ENCODE data around the gene SIRT2. TPM values are rescaled to one million over a fixed set of nuclear protein-coding genes. Genes with fewer than 3 reads are reported as not detected.

Gene SIRT2
- total and polyA plus RNA-seq, 2 of the 13 experiments (the other 11 are each of a cell fraction or from before 2014, with no cell fraction given) = 22.3 to 26.1 TPM

DNA sequence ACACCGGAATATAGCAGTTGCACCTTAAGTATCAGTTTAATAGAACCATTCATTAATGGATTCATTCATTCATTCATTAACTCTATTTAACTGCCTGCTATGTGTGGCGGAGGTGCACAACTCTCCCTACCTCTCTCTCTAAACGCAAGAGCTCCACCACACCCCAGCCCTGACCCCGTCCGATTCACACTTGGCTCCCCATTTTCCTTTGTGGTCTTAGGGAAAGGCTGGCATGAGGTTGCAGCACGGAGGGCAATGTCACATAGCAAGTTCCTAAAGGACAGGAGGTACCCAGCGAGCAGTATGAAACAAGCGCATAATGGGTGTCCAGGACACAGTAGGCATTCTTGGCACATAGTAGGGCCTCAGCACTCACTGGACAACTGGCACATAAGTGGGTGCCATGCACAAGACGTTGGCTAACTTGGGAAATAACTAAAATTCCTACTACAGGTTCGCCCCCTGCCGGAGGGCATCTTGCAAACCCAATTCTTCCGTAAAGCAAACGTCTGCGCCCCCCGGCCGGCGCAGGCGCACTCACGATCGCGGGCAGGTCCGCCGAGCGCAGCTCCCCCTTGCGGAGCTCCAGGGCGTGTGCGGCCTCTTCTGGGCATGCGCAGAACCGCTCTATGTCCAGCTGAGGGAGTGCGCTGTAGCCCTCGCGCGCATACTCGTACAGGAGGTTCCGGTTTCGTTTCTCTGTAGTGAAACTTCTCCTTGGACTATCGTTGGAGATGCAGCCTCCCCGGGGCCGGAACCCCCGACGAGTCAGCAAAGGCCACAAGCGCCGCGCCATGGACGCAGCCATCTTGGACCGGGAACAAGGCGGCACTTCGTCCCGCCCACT lies 30.7 kb upstream of the SIRT2 start, which contains the start of gene SARS2 (continued):
- no peak for TF ChIP-seq PHF21A (CRISPR knock-in tag; IDR thresholded peaks at IDR 0.05)
- TF ChIP-seq ELF4 (CRISPR knock-in tag; IDR thresholded peaks at IDR 0.05; ENCODE audit: borderline replicate concordance) = no peak
- TF ChIP-seq RFX3 (CRISPR knock-in tag; IDR thresholded peaks at IDR 0.05) = no peak
- no peak for TF ChIP-seq CBX5 (CRISPR knock-in tag; IDR thresholded peaks at IDR 0.05; ENCODE audit: borderline replicate concordance)
- TF ChIP-seq ATRX (CRISPR knock-in tag; IDR thresholded peaks at IDR 0.05; ENCODE audit: borderline replicate concordance) = no peak
- peak; percentile 94 for TF ChIP-seq KAT8 (CRISPR knock-in tag; IDR thresholded peaks at IDR 0.05)
- no peak for TF ChIP-seq ZNF543 (CRISPR knock-in tag; IDR thresholded peaks at IDR 0.05)
- no peak for TF ChIP-seq CHD4 (IDR thresholded peaks at IDR 0.05; ENCODE audit: borderline replicate concordance, low read length)
- TF ChIP-seq NRL (CRISPR knock-in tag; IDR thresholded peaks at IDR 0.05; ENCODE audit: borderline replicate concordance) = no peak
- no peak for TF ChIP-seq ZNF768 (CRISPR knock-in tag; IDR thresholded peaks at IDR 0.05)
- no peak for TF ChIP-seq KLF16 (CRISPR knock-in tag; IDR thresholded peaks at IDR 0.05)
- TF ChIP-seq, protein P1, sequence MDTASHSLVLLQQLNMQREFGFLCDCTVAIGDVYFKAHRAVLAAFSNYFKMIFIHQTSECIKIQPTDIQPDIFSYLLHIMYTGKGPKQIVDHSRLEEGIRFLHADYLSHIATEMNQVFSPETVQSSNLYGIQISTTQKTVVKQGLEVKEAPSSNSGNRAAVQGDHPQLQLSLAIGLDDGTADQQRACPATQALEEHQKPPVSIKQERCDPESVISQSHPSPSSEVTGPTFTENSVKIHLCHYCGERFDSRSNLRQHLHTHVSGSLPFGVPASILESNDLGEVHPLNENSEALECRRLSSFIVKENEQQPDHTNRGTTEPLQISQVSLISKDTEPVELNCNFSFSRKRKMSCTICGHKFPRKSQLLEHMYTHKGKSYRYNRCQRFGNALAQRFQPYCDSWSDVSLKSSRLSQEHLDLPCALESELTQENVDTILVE (CRISPR knock-in tag; IDR thresholded peaks at IDR 0.05) = peak; percentile 67; the same call in 1 of the 2 replicates
- TF ChIP-seq, protein P2, sequence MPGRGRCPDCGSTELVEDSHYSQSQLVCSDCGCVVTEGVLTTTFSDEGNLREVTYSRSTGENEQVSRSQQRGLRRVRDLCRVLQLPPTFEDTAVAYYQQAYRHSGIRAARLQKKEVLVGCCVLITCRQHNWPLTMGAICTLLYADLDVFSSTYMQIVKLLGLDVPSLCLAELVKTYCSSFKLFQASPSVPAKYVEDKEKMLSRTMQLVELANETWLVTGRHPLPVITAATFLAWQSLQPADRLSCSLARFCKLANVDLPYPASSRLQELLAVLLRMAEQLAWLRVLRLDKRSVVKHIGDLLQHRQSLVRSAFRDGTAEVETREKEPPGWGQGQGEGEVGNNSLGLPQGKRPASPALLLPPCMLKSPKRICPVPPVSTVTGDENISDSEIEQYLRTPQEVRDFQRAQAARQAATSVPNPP (CRISPR knock-in tag; IDR thresholded peaks at IDR 0.05) = no peak
- TF ChIP-seq RAD21 (CRISPR knock-in tag; IDR thresholded peaks at IDR 0.05) = peak; percentile 84
- TF ChIP-seq, protein P3, sequence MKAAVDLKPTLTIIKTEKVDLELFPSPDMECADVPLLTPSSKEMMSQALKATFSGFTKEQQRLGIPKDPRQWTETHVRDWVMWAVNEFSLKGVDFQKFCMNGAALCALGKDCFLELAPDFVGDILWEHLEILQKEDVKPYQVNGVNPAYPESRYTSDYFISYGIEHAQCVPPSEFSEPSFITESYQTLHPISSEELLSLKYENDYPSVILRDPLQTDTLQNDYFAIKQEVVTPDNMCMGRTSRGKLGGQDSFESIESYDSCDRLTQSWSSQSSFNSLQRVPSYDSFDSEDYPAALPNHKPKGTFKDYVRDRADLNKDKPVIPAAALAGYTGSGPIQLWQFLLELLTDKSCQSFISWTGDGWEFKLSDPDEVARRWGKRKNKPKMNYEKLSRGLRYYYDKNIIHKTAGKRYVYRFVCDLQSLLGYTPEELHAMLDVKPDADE (CRISPR knock-in tag; IDR thresholded peaks at IDR 0.05) = no peak
- TF ChIP-seq NFIB (CRISPR knock-in tag; IDR thresholded peaks at IDR 0.05; ENCODE audit: borderline replicate concordance) = no peak
- TF ChIP-seq, protein P4, sequence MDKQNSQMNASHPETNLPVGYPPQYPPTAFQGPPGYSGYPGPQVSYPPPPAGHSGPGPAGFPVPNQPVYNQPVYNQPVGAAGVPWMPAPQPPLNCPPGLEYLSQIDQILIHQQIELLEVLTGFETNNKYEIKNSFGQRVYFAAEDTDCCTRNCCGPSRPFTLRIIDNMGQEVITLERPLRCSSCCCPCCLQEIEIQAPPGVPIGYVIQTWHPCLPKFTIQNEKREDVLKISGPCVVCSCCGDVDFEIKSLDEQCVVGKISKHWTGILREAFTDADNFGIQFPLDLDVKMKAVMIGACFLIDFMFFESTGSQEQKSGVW (CRISPR knock-in tag; IDR thresholded peaks at IDR 0.05; ENCODE audit: borderline replicate concordance) = no peak
- no peak for TF ChIP-seq PCBP1 (IDR thresholded peaks at IDR 0.05; ENCODE audit: borderline replicate concordance, low read depth, low read length)
- TF ChIP-seq ZNF124 (CRISPR knock-in tag; IDR thresholded peaks at IDR 0.05) = no peak
- no peak for TF ChIP-seq ATF1 (CRISPR knock-in tag; IDR thresholded peaks at IDR 0.05)
- TF ChIP-seq, protein P5, sequence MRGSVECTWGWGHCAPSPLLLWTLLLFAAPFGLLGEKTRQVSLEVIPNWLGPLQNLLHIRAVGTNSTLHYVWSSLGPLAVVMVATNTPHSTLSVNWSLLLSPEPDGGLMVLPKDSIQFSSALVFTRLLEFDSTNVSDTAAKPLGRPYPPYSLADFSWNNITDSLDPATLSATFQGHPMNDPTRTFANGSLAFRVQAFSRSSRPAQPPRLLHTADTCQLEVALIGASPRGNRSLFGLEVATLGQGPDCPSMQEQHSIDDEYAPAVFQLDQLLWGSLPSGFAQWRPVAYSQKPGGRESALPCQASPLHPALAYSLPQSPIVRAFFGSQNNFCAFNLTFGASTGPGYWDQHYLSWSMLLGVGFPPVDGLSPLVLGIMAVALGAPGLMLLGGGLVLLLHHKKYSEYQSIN (CRISPR knock-in tag; IDR thresholded peaks at IDR 0.05; ENCODE audit: borderline replicate concordance) = no peak
- no peak for TF ChIP-seq ZNF563 (CRISPR knock-in tag; IDR thresholded peaks at IDR 0.05)

All from HepG2 (cell line).